Endothelial cell of umbilical vein (primary cell): ENCODE data around the gene SLC38A10.

ENCODE experiments used
- CTCF ChIP-seq, 2 donors: IDR thresholded peaks; 1 replicate in 1 of 2; 2 replicates in 1 of 2; pipeline ENCODE4 v1.5.1; 2011; ENCODE audit warnings: low read length in 2 of 2, mild to moderate bottlenecking in 2 of 2, moderate library complexity in 2 of 2, control low read depth in 1 of 2, inconsistent platforms in 1 of 2, low read depth in 1 of 2; ENCODE audit not compliant: insufficient read depth in 1 of 2; ENCODE audit errors: extremely low read depth in 1 of 2
- EZH2 ChIP-seq: IDR thresholded peaks from 2 replicates; pipeline ENCODE4 v1.6.1; 2012; ENCODE audit warnings: borderline replicate concordance, low read depth, mild to moderate bottlenecking, moderate library complexity, low read length, inconsistent platforms; ENCODE audit not compliant: severe bottlenecking
- FOS ChIP-seq: IDR thresholded peaks from 2 replicates; pipeline ENCODE4 v1.6.1; 2011; ENCODE audit warnings: mild to moderate bottlenecking, low read length, moderate library complexity, borderline replicate concordance; ENCODE audit not compliant: insufficient read depth
- GATA2 ChIP-seq: IDR thresholded peaks from 2 replicates; pipeline ENCODE4 v1.7.0; 2011; ENCODE audit warnings: low read depth, mild to moderate bottlenecking, moderate library complexity, mixed read lengths, low read length; ENCODE audit not compliant: insufficient read length, insufficient read depth
- JUN ChIP-seq: IDR thresholded peaks from 2 replicates; pipeline ENCODE4 v1.6.1; 2011; ENCODE audit warnings: borderline replicate concordance, low read depth; ENCODE audit not compliant: insufficient read length, insufficient read depth
- MAX ChIP-seq: IDR thresholded peaks from 2 replicates; pipeline ENCODE4 v1.6.1; 2011; ENCODE audit not compliant: insufficient read depth, insufficient read length
- MYC ChIP-seq: IDR thresholded peaks from one replicate; pipeline ENCODE4 v1.6.1; 2011; ENCODE audit warnings: mild to moderate bottlenecking, low read depth, low read length
- POLR2A ChIP-seq: IDR thresholded peaks from 2 replicates; pipeline ENCODE4 v1.6.1; 2012; ENCODE audit warnings: low read depth, mild to moderate bottlenecking, control low read depth, low read length
- POLR2AphosphoS5 ChIP-seq: IDR thresholded peaks from 2 replicates; pipeline ENCODE4 v1.6.1; 2012; ENCODE audit warnings: low read depth, mild to moderate bottlenecking, control low read depth, low read length, moderate library complexity; ENCODE audit not compliant: insufficient read depth

GRCh38 chr17:81309859-81310839 is 15.0 kb upstream of the SLC38A10 start:
- TF ChIP-seq CTCF (IDR thresholded peaks at IDR 0.05; ENCODE audit: extremely low read depth in 1 of 2, insufficient read depth in 1 of 2, low read depth in 1 of 2, low read length in 2 of 2) (no peak), POLR2A (no peak), POLR2AphosphoS5 (no peak), EZH2 (no peak), MAX (no peak), MYC (no peak), GATA2 (no peak), JUN (no peak), FOS (no peak)
